Astrocyte of the hippocampus (primary cell): ENCODE measurements around the gene HJV.
A peak's percentile ranks its signal among the peaks of the same experiment; 100 is the strongest.

Source experiments
- DNase-seq: peaks from one replicate; pipeline ENCODE4 v3.0.0; 2011; ENCODE audit warnings: low read depth, low spot score

Gene HJV

DNA sequence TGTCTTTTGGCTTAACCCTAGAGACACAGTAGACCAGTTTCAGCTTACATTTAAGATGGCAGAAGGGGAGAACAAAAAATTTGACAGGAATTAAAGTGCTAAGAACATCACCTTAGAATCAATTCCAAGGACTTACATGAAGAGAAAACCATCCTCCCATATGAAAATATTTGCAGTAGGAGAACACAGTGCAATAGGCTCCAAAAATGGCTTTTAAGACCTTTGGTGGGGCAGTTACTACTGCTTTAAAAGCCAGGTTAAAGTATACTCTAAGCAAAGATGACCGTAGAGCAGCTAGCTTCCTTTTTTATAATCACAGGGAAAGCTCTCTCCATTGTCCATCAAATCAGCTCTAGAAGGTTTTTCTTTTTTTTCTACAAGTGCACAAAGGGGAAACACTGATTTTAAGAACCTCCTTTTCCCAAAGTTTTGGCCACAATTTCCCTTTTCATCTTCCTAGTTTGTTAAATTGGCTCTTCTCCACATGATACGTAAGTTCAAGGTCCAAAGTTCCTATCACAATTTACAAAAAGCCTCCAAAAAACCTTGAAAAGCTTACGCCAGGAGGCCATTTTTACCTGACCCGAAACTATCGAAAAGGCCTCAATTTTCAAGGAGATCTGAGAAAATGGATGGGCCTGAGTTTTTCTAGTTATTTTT lies 28.4 kb downstream of the HJV start:
- no peak for DNase-seq

DNA sequence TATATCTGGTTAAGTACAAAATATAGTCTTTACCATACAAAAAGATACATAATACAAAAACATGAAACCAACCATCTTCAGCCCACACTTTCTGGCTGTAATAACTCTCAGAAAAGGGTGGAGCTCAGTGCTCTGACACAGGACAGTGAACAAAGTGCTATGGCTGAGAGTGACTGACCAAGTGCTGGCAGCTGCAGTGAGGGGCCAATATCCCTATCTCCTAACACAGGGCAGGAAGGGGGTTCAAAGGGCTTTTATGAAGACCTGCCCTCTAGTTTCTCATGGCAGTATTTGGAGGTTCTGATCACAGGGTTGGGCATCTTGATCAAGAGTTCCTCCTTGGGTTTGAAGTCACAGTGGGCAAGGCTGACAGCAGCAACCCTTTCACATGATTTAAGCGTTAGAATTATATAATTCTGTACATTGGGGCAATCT lies 29.0 kb downstream of the HJV start:
- DNase-seq = no peak

DNA sequence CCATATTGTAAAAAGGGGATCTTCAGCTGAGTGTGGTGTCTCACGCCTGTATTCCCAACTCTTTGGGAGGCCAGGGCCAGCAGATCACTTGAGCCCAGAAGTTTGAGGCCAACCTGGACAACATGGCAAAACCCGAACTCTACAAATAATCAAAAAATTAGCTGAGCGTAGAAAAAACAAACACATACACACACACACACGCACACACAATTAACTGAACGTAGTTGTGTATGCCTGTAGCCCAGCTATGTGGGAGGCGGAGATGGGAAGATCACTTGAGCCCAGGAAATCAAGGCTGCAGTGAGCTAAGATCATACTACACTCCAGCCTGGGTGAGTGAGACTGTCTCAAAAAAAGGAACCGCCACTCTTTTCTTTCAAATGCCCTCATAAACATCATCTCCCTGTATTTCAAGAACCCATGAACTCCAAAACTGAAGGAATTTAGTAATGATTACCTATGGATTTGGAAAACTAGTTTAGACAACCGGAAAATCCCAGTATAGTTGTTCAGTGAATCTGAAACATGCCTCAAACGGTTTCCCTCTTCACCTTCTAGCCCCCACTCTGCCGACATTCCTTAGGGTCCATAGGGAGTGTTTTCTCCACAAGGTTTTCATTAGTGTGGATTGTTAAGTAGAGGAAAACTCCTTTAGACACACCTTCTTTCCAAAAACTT lies 29.7 kb downstream of the HJV start:
- DNase-seq = no peak

DNA sequence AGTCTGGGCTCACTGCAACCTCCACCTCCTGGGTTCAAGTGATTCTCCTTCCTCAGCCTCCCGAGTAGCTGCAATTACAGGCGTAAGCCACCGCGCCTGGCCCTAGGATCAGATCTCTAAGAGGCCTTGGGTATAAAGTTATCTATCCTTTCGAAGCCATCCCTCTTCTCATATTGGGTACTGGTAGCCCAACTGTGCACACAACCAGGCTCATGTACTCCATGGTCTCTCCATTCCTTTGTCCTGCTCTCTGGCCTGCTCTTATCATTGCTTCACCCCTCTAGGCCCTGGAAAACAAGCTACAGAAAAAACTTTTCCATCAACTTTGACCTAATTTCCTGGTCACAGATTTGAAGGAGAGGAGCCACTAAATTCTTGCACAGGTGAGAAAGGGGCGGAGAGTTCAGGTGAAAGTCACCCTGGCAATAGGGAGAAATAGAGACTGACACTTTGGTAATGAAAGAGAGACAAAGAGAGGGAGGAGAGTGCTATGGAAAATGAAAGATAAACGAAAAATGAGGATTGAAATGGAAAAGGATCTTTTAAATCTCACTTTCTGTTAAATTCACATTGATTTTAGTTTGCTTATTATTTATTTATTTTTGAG lies 31.2 kb downstream of the HJV start:
- DNase-seq = no peak

DNA sequence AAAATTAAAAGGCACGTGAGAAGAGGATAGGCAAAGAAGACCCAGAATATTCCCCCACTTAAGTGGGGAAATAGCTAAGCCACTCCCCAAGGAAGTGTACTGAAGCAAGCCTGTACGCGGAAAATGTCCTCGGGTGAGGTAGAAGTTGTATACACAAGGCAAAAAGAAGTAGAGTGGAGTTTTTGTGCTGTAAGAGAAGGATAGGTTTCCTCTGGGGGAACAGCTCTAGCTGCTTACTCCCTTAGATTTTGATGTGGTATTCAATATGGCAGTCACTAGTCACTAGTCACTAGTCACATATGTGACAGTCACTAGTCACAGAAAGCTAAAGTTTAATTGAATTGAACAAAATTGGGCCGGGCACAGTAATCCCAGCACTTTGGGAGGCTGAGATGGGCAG lies 32.8 kb downstream of the HJV start:
- no peak for DNase-seq

DNA sequence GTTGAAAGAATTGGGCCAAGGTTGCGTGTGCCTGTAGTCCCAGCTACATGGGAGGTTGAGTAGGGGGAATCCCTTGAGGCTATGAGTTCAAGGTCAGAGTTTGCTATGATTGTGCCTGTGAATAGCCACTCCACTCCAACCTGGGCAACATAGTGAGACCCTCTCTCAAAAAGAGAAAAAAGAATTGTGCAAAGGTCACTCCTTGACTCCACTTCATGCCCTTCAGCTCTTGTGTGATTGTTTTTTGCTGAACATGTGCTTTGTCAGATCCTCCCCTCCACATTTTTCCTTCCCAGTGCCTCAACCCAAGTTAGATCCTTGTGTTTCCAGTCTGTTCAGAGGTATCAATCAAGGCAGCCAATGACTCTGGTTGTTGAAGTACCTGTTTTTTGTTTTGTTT lies 33.6 kb downstream of the HJV start:
- no peak for DNase-seq

DNA sequence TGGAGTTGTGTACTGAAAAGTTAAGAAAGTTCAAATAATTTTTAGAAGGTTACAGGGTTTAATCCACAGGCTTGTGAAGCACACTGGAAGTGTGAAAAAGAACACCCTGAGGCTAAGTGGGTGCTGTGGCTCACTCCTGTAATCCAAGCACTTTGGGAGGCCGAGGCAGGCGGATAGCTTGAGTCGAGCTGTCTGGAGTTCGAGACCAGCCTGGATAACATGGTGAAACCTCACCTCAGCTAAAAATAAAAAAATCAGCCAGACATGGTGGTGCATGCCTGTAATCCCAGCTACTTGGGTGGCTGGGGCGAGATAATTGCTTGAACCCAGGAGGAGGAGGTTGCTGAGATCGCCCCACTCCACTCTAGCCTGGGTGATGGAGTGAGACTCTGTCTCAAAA lies 35.0 kb downstream of the HJV start:
- no peak for DNase-seq

DNA sequence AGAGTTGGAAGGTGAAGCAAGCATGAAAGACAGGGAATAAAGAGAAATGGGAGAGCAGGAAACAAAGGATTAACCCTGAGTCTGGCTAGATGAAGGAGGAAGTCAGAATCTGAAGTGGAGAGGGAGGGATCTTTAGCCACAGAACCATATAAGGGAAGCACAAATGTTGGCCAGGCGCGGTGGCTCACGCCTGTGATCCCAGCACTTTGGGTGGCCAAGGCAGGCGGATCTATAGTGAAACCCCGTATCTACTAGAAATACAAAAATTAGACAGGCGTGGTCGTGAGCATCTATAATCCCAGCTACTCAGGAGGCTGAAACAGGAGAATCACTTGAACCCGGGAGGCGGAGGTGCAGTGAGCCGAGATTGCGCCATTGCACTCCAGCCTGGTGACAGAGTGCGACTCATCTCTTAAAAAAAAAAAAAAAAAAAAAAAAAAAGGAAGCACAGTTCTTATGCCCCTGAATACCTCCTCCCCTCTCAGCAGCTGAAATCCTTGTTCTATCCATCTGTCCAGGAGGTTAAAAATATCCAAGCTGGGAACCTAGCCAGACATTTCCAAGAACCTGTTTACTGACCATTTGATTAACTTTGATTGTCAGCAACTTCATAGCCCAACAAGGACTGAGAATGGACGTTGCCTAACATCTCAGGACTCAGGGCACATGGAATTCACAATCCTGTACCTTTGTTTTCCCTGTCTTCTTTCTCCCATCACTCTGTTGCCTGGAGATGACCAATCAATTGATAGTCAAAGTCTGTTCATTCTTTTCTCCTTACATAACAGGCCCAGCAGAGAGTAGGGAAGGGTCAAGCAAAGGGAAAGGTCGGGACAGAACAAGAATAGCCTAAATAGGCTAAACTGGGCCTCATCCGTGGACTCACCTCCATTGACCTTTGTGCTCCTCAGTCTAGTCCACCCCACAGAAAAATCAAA lies 35.8 kb downstream of the HJV start:
- DNase-seq = peak; percentile 64

DNA sequence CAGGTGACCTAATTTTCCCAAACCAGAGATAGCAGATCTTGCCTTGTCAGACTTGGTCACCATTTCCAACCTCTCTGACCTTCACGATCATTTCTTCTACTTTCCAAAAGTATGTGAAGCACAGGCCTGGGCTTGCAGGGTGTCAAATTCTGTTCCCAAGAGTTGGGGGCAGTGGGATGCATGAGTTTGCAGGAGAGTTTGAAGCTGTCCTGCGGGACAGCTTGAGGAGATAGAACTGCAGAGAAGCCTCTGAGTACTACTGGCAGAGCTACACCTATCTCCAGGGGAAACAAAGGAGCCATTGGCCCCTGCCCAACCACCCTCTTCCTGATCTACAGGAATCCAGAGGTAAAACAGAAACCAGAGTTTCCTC lies 36.4 kb downstream of the HJV start:
- DNase-seq = no peak

DNA sequence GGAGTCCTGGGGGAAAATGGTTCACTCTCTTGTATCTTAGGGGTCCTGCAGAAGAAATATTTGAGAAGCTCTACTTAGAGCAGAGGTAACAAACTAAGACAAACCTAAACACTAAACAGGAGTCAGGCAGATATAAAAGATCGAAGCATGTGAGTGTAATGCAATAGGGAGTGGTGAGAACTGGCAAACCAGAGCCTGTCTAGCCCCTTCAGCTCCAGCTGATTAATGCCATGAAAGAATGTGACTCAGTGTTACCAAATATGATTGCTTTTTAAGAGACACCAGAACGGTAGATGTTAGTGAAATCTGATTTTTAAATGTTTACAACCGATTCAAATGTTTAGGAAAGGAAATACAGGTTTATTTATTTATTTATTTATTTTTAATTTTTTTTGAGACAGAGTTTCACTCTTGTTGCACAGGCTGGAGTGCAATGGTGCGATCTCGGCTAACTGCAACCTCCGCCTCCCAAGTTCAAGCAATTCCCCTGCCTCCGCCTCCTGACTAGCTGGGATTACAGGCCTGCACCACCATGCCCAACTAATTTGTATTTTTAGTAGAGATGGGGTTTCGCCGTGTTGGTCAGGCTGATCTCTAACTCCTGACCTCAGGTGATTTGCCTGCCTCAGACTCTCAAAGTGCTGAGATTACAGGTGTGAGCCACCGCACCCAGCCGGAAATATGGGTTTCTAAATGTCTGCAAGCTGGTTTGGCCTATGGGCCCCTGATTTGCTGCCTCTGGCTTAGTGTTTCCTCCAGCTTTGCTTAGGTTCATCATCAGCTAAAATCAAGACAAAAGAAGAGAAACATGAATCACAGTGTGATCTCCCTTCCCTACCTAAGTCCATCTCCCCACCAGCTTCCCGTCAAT lies 37.3 kb downstream of the HJV start:
- no peak for DNase-seq

DNA sequence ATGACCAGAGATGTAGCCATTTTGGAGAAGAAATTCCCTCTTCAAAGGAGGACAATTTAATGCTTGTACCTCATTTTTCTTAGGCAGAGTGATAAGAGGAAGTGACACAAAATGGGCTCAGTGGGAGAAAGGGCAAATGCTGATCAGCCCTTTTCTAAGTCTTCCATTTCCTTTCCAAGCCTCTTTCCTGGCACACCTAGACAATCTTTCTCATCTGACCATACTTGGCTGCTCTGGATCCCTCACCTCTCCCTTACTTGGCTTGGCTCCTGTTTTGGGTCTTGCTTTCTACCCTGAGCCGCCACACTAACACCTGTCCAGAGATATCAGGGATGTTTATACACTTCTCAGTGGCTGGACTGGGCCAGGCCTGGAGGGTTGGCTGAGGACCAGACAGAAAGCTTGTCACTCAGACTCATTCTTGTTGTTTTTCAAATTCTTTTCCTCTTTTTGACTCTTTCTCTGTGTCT lies 38.3 kb downstream of the HJV start:
- DNase-seq = no peak

DNA sequence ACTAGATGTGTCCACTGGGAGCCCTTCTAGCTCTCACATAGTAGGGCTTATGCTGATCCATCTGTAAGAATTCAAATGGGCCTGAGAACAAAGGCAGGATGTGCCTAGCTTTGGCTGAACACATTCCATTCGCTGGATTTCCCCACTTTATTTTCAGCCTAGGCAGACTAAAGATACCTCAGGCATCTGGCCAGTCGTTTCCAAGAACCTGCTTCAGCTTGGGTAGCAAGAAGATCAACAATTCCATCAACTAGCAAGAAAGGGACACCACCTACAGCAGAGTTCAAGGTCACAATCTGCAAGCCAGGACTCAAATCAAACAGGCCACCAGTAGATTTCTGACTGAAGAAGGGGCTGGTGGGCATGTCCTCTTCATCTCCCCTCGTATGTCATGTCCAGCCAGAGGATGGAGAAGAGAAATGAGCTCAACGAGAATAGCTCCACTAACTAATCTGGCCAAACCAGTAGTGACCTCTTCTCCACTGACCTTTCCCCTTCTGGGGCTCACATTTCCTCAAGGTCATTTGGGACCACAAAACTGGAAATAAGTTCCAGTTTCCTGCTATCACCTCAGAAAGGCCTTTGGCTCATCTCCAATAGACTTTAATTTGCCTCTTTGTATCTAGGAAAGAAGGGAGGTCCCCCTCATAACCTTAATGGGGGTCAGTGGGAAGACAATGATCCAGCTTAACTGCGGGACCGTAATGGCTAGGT lies 39.4 kb downstream of the HJV start:
- no peak for DNase-seq

DNA sequence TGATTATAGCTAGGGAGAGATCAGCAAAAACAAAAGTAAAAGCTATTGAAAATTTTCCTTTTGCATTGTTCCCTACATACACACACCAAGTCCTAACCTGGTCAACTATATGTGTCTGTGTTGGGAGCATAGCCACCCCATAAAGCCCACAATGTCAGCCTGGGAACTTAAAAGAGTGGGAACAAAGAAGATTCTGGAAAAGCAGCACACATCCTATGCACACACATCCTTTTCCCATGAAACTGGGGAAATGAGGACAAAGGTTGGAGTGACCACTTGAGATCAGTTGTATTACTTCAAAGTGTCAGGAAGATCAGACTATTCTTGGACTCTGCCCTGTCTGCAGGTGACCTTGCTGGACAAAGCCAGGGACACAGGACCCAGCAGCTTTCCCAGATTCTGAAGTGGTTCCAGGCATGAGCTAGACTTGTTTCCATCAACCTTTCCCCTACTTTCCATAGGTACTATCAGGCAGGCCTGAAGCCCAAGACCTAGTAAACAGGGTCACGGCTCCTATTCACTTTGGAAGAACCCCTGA lies 41.0 kb downstream of the HJV start:
- no peak for DNase-seq

DNA sequence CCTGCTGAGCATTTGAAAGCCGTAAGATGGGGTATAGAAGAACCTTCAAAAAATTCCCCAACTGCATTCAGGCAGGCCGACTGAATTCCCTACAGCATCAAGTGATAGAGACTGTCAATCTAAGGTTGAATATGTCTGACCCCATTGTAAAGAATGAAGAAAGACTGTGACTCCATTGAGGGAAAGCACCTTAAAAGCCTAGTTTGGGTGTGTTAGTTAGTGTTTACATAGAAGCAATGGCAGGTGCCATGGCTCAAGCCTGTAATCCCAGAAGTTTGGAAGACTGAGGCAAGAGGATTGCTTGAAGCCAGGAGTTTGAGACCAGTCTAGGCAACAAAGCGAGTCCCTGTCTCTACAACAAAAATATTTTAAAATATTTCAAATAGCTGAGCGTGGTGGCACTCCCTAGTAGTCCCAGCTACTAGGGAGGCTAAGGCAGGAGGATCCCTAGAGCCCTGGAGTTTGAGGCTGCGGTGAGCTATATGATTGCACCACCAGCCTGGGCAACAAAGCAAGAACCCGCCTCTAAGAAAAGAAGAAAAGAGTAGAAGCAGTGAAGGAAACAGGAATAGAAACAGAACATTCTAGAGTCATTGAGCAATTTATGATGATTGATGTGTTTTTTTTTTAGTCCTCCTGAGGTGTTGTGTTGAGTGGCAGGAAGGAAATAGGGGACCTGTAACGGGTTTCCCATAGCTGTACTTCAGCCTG lies 41.6 kb downstream of the HJV start:
- no peak for DNase-seq

DNA sequence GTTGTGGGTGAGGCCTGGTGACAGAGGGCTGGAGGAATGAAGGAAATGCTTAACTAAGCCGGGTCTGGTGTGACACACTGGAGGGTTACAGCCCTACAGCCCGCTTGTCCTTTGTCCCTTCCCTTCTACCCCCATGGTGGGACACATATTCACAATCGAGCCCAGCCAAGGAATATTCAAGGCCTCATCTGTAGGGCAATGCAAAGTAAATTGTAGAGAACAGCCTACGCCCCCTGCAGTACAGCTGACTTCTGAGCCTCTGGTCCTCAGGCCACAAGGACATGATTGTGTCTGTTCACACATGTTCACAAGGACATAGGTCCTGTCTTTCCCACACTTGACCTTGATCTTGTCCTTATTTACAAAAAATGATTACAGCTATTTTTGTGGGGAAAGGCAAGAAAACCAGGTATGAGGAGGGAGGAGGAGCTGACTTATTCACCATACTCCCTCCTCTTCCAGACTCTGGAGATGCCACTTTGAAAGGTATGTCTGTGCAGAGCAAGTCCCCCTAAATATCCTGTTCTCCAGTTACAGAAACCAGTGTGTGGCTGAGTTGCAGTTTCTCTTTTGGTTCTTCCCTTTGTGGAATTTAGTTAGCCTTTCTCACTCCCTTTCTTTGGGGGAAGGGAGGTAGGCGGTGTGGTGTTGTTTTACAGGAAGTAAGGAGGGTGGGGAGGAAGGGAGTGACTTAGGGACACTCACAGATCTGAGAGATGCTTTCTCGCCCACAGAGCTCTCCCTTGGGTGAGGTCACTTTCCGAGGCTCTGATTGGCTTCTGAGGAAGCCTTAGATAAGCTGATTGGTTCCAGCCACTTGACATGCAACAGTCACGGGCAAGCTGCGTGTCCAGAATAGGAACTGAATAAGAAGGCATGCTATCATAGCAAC lies 42.4 kb downstream of the HJV start:
- peak; percentile 99 for DNase-seq

DNA sequence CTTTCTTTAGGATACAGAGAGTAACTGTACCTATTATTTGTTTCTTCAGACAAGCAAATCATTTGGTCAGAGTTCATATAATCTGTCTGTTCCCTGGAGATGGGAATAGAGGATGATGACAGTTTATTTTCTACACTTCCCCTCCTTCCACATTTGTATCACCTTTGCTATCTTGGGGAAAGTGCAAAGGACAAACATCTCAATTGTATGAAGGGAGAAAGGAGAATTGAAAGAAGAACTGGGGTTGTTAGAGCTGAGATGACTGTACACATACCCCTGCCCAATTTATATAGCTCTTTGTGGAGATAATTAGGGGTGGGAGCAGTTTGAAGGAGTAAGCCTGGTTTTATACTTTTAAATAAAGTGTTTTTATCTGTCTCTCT lies 43.1 kb downstream of the HJV start:
- no peak for DNase-seq

DNA sequence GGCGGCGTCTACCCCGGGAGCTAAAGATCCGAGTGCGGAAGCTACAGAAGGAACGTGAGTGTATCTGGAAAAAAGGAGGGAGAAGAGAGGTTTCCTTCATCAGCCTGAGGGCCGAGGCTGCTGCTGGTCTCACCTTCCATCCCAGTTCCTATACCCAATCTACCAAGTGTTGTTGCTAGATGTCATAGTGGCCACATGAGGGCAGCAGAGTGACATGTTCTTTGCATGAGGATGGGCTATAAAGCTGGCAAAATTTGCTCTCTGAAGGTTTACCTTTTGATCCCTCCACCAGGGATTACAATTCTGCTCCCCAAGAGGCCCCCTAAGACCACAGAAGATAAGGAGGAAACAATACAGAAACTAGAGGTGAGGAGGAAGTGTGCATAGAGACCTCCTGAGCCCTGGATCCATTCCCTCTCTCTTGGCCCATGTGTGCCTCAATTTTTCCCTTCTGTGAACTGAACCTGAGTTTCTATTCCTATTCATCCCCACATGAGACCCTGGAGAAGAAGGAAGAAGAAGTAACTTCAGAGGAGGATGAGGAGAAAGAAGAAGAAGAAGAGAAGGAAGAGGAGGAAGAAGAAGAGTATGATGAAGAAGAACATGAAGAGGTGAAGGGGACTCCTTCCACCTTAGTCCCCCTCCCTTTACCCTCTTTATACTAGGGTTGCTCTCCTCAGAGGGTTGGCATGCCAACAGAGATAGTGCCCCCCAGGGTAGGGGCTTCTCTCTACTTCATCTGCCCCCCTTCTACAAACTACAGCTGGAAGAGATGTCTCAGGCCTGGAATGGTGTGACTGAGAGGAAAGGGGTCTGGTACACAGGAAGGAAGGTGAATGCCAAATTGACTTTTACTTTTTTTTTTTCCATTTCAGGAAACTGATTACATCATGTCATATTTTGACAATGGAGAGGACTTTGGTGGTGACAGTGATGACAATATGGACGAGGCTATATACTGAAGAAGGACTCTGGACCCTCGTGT lies 43.8 kb downstream of the HJV start:
- DNase-seq = peak; percentile 90
